Fibroblast of peridontal ligament (primary cell): Measurements from ENCODE around the gene UTP18.
A peak's percentile ranks its signal among the peaks of the same experiment; 100 is the strongest.
"Not testable (repeated sequence)": the region's sequence is repeated elsewhere in the genome, so short reads cannot be mapped to it uniquely, and the experiment has no call there.

Experiments used
- DNase-seq: peaks from one replicate; pipeline ENCODE4 v3.0.0-alpha.2; 2010; ENCODE audit errors: extremely low read depth

The UTP18 gene

DNA sequence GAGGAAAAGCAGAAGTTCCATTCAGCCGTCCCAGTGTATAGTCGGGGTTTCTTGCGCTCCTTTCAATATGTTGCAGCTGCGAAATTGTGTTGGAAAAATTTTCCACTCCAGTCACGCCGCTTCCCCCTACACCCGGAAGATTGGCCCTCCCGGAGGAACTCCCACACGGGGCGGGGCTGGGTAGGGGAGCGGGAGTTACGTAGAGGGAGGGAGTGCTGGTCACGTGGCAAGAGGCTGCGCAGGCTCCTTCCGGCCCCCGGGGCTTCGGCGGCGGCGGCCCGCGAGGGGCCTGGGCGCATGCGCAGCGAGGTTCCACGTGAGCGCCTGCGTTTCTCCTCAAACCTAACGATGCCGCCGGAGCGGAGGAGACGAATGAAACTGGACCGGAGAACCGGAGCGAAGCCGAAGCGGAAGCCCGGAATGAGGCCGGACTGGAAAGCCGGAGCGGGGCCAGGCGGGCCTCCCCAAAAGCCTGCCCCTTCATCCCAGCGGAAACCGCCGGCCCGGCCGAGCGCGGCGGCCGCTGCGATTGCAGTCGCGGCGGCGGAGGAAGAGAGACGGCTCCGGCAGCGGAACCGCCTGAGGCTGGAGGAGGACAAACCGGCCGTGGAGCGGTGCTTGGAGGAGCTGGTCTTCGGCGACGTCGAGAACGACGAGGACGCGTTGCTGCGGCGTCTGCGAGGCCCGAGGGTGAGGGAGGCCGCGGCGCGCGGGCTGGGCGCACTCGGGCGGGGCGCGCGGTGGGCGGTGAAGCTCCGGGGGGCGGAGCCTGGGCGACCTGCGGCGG, at the start of gene UTP18:
Gene UTP18 (plus strand): TSS at position 310 of the 787 bp plus-strand sequence. CDS start 39 bp downstream, at position 349.
- peak; percentile 97 for DNase-seq

DNA sequence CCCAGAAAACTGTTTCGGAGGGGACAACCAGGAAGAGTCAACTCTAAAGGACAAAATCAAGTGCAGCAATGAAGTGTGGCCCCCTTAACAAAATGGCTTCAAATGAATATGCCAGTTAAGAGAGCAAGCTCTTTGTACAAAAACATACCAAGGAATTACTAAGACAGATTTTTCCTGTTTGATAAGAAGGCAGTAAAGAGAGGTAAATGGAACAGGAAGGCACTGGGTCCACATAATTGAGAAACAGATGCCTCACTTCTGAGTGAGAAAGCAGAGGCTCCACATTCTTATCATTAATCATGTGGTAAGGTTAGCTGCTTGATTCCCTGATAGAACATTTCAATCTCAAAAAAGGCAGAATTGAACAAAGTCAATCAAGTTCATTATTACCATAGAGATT, 45.4 kb upstream of the UTP18 start:
- DNase-seq: no peak

DNA sequence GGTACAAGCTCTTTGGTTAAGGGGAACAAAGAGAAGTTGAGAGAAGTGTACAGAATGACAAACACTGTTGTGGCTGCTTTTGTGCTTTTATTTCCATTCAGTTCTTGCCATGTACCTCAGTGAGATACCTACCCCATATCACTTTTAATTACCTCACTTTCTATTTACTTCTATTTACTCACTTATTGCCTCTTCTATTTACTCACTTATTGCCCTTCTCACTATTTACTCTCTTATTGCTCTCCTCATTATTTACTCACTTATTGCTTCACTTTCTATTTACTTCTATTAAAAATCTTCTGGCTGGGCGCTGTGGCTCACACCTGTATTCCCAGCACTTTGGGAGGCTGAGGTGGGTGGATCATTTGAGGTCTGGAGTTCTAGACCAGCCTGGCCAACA, 42.4 kb upstream of the UTP18 start:
- no peak for DNase-seq

DNA sequence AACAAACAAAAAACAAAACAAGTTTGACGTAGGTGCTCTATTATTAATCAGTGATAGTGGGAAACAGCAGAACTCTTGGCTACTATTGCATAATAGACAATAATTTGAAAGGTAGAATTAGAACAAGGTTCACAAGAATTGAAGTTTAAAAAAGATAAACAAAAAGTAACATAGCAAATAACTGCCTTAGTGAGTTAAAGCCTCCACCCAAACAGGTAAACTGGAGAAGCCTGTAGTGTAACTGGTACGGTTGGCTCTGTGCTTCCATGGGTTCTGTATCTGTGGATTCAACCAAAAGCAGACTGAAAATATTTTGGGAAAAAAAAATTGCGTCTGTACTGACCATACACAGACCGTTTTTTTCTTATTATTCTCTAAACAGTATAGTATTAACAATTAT, 39.0 kb upstream of the UTP18 start:
- DNase-seq: no peak

DNA sequence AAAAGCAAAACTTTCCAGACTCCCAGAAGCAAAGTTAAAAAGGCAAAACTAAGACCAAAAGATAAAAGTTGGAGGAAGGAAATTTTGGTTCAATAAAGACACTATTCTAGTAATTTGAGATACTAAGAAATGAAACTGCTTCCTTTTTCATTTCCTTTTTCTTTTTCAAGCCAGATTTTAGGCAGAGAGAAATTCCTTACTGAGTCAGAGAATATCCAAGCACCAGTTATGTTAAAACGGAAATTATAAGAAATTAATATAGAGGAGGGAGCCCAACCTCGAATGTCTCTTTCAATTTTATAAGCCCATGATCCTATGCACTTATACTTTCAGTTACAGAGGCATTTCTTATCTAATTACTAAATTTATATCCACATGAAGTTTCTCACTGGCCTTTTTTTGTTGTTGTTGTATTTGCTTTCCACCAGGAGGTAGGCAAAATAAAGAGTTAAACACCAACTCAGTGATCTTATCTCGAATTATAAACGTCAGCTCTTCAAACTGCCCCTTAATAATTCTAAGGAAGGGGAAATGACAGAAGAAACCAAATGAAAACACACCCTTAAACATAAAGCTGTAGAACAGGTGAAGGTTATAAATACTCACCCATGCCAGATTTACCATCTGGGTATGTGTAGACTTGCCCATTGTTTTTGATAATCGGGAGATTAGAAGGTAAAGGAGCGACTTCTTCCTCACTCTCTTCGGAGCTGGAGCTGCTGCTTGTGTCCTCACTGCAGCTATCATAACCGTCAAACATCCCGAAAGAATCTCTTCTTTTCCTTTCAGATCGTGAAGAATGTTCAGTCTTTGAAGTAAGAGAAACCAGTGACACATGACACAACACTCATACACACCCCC, 35.7 kb upstream of the UTP18 start:
- DNase-seq: peak; percentile 26

DNA sequence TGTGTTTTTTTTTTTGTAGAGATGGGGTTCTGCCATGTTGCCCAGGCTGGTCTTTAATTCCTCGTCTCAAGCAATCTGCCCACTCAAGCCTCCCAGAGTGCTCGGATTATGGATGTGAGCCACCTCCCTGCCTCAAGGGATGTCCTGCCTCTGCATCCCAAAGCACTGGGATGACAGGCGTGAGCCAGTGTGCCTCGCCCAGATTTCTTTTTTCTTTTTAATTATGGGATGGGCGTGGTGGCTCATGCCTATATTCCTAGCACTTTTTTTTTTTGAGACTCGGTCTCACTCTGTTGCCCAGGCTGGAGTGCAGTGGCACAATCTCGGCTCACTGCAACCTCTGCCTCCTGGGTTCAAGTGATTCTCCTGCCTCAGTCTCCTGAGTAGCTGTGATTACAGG, 34.8 kb upstream of the UTP18 start:
- DNase-seq: not testable (repeated sequence)

DNA sequence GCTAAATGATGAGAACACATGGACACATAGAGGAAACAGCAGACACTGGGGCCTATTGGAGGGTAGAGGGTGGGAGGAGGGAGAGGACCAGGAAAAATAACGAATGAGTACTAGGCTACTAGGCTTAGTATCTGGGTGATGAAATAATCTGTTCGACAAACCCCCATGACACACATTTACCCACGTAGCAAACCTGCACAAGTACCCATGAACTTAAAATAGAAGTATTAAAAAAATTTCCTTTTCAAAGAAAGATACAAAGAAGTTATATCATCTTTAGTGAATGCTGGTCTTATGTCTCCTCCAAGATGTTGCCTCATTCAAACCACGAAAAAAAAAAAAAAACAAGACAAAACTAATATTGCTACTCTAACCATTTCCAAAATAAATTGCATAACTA, 32.2 kb upstream of the UTP18 start:
- peak; percentile 75 for DNase-seq

DNA sequence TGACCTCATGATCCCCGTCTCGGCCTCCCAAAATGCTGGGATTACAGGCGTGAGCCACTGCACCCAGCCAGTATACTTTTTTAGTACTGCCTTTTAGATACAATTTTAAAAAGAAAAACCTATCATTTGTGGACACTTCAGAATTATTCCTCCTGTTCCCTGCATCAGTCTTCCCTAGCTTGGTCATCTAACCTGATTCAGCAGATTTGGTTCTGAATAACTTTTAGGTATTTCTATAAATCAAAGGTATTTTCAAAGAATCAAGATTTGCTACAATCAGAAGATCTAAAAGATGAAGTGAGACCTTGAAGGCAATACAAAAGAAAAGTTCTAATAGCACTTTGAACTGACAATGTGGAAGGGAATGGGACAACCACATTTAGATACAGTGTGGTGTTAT, 30.5 kb upstream of the UTP18 start:
- DNase-seq: no peak

DNA sequence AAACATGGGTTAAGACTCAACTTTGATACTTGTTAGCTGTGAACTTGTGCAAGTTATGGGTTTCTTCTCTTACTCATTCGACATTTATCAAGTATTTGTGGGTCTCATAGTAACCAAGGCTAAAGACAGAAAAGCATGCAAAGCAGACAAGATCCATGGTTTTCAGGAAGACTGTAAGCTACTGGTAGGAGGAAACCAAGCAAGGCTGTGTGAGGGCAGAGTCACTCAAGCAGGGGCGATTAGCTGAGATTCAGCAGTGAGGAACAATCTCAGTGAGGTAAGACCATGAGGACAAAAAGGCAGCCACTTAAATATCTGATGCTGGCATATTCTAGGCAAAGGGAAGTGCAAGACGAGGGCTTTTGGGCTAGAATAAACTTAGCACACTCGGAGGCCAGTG, 30.0 kb upstream of the UTP18 start:
- no peak for DNase-seq

DNA sequence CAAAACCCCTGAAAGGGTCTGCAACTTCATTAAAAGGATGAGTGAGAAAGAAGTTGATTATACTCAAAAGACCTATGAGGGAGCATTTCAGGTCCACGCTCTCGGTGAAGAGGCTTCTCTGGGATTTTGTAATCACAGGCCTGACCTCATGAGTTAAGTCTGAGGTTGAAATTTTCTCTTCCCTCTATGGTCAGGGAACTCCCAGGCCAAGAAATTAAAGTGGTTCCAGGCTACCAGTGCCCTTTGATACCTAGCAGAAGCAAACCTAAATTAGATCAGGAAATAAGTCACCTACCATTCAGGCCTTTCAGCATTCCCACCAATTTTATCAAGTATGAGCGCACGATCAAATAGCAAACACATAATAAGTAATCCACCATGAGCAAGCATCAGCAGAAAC, 28.3 kb upstream of the UTP18 start:
- no peak for DNase-seq

DNA sequence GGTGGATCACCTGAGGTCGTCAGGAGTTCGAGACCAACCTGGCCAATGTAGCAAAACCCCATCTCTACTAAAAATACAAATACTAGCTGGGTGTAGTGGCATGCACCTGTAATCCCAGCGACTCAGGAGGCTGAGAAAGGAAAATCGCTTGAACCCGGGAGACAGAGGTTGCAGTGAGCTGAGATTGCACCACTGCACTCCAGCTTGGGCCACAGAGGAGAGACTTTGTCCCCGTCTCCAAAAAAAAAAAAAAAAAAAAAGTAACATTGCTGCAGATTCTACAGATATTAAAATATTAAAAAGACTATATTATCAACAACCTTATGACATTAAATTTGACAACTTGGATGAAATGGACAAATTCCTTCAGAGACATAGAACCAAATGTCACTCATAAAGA, 26.2 kb upstream of the UTP18 start:
- DNase-seq: no peak

DNA sequence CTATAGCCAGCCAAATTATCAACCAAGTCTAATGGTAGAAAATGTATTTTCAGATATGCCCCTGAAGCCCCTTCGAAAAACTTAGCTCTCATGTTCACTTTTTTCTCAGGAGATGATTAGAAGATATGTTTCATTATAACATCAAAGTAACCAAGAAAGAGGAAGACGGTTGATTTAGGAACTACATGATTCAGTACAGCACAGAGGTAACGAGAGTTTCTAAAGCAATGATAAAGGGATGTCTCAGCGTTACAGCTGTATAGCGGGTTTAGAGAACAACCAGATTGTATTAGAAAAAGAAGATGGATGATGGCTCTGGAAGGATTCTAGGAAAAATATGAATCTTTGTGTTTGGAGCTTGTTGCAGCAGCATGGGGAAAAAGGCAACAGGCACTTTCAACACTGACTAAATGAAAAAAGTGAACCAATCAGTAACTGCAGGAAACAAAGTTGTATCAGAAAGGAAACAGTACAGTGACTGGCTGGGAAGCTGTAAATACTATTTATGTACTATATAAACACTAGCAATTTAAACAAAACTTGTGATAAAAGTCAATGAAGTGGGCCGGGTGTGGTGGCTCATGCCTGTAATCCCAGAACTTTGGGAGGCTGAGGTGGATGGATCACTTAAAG, 22.0 kb upstream of the UTP18 start:
- no peak for DNase-seq

DNA sequence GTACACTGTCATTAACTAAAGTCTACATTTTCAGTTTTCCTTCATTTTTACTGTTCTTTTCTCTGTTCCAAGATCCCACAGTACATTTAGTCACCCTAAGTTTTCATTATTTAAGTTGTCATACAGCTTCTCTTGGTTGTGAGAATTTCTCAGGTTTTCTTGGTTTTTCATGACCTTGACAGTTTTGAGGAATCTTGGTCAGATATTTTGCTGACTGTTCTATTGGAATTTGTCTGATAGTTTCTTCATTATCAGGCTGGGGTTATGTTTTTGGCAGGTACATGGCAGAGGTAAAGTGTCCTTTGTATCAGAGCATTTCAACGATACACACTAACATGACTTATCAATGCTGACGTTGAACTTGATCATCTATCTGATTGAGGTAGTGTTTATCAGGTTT, 20.1 kb upstream of the UTP18 start:
- no peak for DNase-seq

DNA sequence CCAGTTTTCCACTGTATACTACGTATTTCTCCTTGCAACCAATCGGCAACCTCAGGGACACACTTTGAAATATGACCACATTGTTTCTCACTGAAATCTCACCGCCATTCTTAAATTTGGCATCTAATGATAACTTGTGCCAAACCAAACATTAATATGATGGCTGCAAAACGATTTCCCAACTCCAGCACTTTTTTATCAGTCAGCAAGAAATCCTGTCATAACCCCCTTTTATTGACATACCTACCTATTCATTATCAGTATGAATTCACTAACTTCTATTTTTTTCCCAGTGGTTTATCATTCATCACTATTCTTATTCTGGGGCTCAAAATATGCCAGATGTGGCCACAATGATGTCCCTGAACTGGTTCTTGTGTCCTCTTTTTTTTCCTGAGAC, 16.3 kb upstream of the UTP18 start:
- no peak for DNase-seq

DNA sequence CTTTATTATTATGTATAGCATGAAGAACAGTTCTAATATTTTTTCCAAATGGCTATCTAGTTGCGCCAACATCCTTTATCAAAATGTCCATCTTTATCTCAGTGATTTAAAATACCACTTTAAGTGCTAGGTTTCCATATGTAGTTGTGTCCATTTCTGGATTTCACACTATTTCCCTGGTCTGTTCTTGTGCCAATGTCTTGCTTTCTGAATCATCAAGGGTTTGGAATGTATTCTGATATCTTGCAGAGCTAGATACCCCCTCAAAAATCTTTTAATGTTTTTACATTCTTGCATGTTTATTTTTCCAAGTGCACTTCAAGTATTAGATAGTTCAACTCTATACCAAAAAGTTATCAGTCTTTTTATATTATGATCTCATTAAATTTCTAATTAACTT, 14.8 kb upstream of the UTP18 start:
- DNase-seq: no peak

DNA sequence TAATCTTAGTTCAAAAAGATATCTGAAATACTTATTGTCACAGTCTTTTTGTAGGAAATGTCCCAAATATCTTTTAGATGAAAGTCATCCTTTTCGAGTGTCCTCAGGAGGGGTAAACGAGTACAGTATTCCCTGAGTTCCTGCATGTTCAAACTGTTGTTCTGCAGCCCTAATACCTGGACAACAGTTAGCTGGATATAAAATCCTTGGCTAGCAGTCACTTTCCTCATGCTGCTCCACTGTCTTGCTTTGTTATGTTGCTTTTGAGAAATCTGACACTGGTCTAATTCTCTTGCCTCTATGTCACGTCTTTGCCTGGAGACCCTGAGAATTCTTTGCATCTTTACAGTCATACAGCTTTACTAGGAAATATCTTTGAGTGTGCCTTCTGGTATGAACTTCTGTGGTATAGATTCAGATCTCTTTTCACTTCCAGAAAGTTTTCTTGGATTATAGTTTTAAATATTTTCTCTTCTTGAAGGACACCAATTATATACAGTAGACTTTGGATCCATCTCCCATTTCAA, 10.0 kb upstream of the UTP18 start:
- DNase-seq: no peak

DNA sequence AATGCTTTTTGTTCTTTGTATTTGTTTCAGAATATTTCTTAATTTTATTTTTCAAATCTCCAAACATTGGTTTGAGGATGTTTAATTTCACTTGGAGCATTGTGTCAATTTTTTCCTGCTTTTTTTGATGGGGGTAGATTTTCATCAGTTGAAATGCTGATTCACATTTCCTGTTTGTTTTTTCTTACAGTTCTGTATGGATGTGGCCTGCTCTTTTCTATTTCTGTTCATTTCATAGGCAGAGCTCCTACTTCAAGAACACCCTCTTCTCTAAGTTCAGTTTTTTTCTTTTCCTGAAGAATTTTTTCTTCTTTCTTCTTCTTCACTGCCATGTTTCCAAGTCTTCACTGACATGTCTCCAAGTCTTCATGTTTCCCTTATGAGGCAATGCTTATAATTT, 9.3 kb upstream of the UTP18 start:
- no peak for DNase-seq

DNA sequence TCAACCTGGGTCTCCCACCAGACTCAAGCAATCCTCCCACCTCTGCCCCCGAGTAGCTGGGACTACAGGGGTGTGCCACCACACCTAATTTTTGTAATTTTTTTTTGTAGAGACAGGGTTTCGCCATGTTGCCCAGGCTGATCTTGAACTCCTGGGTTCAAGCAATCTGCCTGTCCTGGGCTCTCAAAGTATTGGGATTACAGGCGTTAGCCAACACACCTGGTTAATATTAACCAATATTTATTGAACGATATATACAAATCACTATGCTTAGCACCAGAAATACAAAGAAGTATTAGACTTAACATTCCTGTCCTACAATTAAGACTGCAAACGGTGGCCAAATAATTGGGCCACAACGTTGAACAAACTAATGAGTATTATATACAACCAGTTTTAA, 4.7 kb upstream of the UTP18 start:
- DNase-seq: no peak

DNA sequence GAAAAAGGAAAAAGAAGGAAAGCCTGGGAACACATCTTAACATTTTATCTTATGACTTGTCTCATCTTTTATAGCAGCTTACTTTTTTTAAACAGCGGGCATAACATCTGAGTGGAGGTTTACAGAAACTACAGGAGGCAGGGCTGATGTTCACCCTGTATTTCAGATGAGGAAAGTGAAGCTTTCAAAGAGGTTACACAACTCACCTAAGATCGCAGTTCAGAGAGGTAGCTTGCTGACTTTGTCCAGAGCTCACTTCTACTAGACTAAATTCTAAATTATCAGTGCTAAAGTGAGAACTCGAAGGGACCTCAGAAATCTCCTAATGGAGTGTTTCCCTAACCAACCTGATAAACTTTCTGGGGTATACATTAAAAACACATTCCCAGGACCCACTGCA, 4.2 kb upstream of the UTP18 start:
- no peak for DNase-seq

DNA sequence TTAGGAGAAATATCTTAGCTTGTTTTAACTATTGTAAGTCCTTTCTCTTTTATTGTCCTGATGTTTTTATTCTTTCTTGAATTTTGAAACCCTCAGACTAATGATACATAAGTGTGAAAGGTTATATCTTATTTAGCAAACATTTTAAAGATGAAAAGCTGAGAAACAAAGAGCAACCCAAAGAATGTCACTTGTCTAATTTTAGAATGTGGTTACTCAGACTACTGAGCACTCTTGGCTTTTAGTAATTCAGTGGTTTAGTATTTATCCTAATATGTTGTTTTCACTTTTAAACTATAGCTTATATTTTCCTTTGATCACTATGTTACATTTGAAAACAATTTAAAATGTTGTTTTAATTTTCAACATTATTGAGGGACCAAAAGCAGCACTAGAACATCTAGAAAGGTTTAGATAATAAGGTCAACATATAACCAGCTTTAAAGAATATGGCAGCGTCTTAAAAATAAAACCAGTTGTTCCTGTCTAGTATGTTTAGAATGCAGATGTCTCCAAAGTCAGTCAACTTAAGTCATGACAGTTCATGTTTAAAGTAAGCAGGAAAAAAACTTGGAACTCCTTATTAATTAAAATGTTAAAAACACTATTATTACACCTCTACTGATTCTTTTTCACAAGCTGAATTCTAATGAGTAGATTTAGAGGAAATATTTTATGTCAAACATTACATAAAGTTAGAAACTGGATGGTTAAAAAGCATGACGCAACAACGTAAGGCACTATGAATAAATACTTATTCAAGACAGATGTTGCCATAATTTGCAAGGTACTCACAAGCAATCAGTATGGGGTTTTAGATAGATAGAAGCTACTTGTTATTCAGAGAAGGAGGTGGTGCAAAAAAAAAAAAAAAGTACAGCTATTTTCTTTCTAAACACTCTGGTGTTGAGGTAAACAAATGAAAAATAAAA, 2.9 kb upstream of the UTP18 start:
- peak; percentile 60 for DNase-seq
